HEK293 (cell line): ENCODE measurements around the gene TMC5.

Source experiments
- CTCF ChIA-PET: fragments of 350-600 bp; formaldehyde crosslinking; extraction: SDS; loops from one replicate; lab custom pipeline; 2021; ENCODE audit warnings: antibody characterized with exemption; lab: Yijun Ruan, JAX
- POLR2A ChIA-PET: fragments of 300-600 bp; formaldehyde crosslinking; extraction: SDS; loops from one replicate; lab custom pipeline; 2020; ENCODE audit warnings: antibody characterized with exemption, inconsistent platforms; lab: Yijun Ruan, JAX
- H3K27ac ChIP-seq: fragments of 200-500 bp; sonication (Bioruptor generic); 2 replicates; pipeline ENCODE4 v1.5.1; 2014; ENCODE audit warnings: low read depth, low read length, control low read depth, inconsistent platforms; ENCODE audit errors: extremely low read depth
- H3K36me3 ChIP-seq, 2 experiments: fragments of 200-500 bp in 1 of 2; sonication (Bioruptor generic) in 1 of 2; 1 replicate in 1 of 2; 2 replicates in 1 of 2; pipeline ENCODE4 v1.5.1; 2014 to 2017; ENCODE audit warnings: inconsistent platforms in 2 of 2, low read length in 2 of 2; ENCODE audit not compliant: control insufficient read depth in 2 of 2, insufficient read depth in 1 of 2
- H3K4me1 ChIP-seq: fragments of 200-500 bp; sonication (Bioruptor generic); 2 replicates; pipeline ENCODE4 v1.5.1; 2014; ENCODE audit warnings: mild to moderate bottlenecking, low read length, inconsistent platforms; ENCODE audit not compliant: control insufficient read depth, insufficient read depth
- H3K4me3 ChIP-seq: 2 replicates; pipeline ENCODE4 v1.5.1; 2011; ENCODE audit warnings: low read depth, mild to moderate bottlenecking, control low read depth, low read length, moderate library complexity
- H3K9me3 ChIP-seq: fragments of 200-500 bp; sonication (Bioruptor generic); 2 replicates; pipeline ENCODE4 v1.5.1; 2014; ENCODE audit warnings: low read depth, low read length, inconsistent platforms; ENCODE audit not compliant: control insufficient read depth, insufficient read depth
- HOXC10 ChIP-seq: sonication (generic); formaldehyde crosslinking; IDR thresholded peaks from 2 replicates; pipeline ENCODE4 v1.8.1; 2023; ENCODE audit warnings: mild to moderate bottlenecking, missing genetic modification reagents
- SP2 ChIP-seq: fragments of 450-650 bp; formaldehyde crosslinking; IDR thresholded peaks from 2 replicates; pipeline ENCODE4 v1.5.1; 2016; ENCODE audit warnings: missing biosample characterization, missing genetic modification characterization
- ZBTB49 ChIP-seq: fragments of 450-650 bp; formaldehyde crosslinking; IDR thresholded peaks from 2 replicates; pipeline ENCODE4 v1.5.1; 2016; ENCODE audit warnings: missing biosample characterization, missing genetic modification characterization, low read depth
- ZIC2 ChIP-seq: fragments of 450-650 bp; formaldehyde crosslinking; IDR thresholded peaks from 2 replicates; pipeline ENCODE4 v1.5.1; 2016; ENCODE audit warnings: missing biosample characterization, missing genetic modification characterization
- ZNF10 ChIP-seq: fragments of 450-650 bp; formaldehyde crosslinking; IDR thresholded peaks from 2 replicates; pipeline ENCODE4 v1.5.1; 2017; ENCODE audit warnings: missing biosample characterization, missing genetic modification characterization
- ZNF114 ChIP-seq: fragments of 450-650 bp; formaldehyde crosslinking; IDR thresholded peaks from 2 replicates; pipeline ENCODE4 v1.5.0; 2017; ENCODE audit warnings: missing biosample characterization, missing genetic modification characterization
- ZNF140 ChIP-seq: fragments of 450-650 bp; formaldehyde crosslinking; IDR thresholded peaks from 2 replicates; pipeline ENCODE4 v1.5.1; 2016; ENCODE audit warnings: missing biosample characterization, missing genetic modification characterization
- ZNF18 ChIP-seq: fragments of 450-650 bp; formaldehyde crosslinking; IDR thresholded peaks from 2 replicates; pipeline ENCODE4 v1.5.1; 2016; ENCODE audit warnings: missing biosample characterization, missing genetic modification characterization
- ZNF221 ChIP-seq: fragments of 450-650 bp; formaldehyde crosslinking; IDR thresholded peaks from 2 replicates; pipeline ENCODE4 v1.5.1; 2017; ENCODE audit warnings: missing biosample characterization, missing genetic modification characterization, borderline replicate concordance
- ZNF302 ChIP-seq: fragments of 450-650 bp; formaldehyde crosslinking; IDR thresholded peaks from 2 replicates; pipeline ENCODE4 v1.5.1; 2016; ENCODE audit warnings: missing biosample characterization, missing genetic modification characterization, low read depth
- ZNF37A ChIP-seq: fragments of 450-650 bp; IDR thresholded peaks from 2 replicates; pipeline ENCODE4 v1.5.1; 2018; ENCODE audit warnings: missing biosample characterization, missing genetic modification characterization
- ZNF394 ChIP-seq: fragments of 450-650 bp; formaldehyde crosslinking; IDR thresholded peaks from 2 replicates; pipeline ENCODE4 v1.5.1; 2016; ENCODE audit warnings: missing biosample characterization, missing genetic modification characterization, mild to moderate bottlenecking, moderate library complexity, borderline replicate concordance
- ZNF398 ChIP-seq: fragments of 450-650 bp; formaldehyde crosslinking; IDR thresholded peaks from 2 replicates; pipeline ENCODE4 v1.5.1; 2017; ENCODE audit warnings: missing biosample characterization, missing genetic modification characterization
- ZNF521 ChIP-seq: fragments of 450-650 bp; formaldehyde crosslinking; IDR thresholded peaks from 2 replicates; pipeline ENCODE4 v1.5.1; 2017; ENCODE audit warnings: missing biosample characterization, mild to moderate bottlenecking, missing genetic modification characterization
- ZNF529 ChIP-seq: fragments of 450-650 bp; formaldehyde crosslinking; IDR thresholded peaks from 2 replicates; pipeline ENCODE4 v1.5.1; 2017; ENCODE audit warnings: missing genetic modification characterization, missing biosample characterization; ENCODE audit not compliant: insufficient replicate concordance
- ZNF558 ChIP-seq: fragments of 450-650 bp; formaldehyde crosslinking; IDR thresholded peaks from 2 replicates; pipeline ENCODE4 v1.5.1; 2016; ENCODE audit warnings: missing biosample characterization, missing genetic modification characterization
- ZNF692 ChIP-seq: fragments of 450-650 bp; formaldehyde crosslinking; IDR thresholded peaks from 2 replicates; pipeline ENCODE4 v1.5.1; 2016; ENCODE audit warnings: missing biosample characterization, missing genetic modification characterization
- ZNF837 ChIP-seq: fragments of 450-650 bp; formaldehyde crosslinking; IDR thresholded peaks from 2 replicates; pipeline ENCODE4 v1.5.1; 2016; ENCODE audit warnings: missing biosample characterization, missing genetic modification characterization

TMC5 gene

GRCh38 chr16:19432429-19432828 lies 14.7 kb downstream of the TMC5 start:
- no peaks in the 10 kb centered on the region for H3K9me3 ChIP-seq
- TF ChIP-seq ZNF10 (tag by site-specific recombination): no peak
- no peak for TF ChIP-seq ZNF18
- TF ChIP-seq ZNF398 (tag by site-specific recombination): no peak
- TF ChIP-seq ZNF692 (tag by site-specific recombination): no peak
- no peak for TF ChIP-seq SP2
- no peak for TF ChIP-seq ZNF394 (tag by site-specific recombination)
- TF ChIP-seq ZIC2: peak; percentile 42; the same call in 1 of the 2 replicates
- TF ChIP-seq ZNF529 (tag by site-specific recombination): no peak
- no peaks in the 10 kb centered on the region for H3K4me1 ChIP-seq
- ChIA-PET POLR2A (no interaction called here), CTCF (interaction anchor here (0.7 to 1.1 kb wide), 2 partner anchors 39 to 44 kb away, joined by 3 to 6 read pairs; no protein-coding TSS in a partner anchor)
- H3K27ac ChIP-seq: no peak overlapping the region
- no peaks in the 10 kb centered on the region for H3K36me3 ChIP-seq
- no peak overlapping the region for H3K4me3 ChIP-seq

- Histone ChIP-seq H3K4me1 (no peaks in the 10 kb centered on the region), H3K27ac (no peak overlapping the region), H3K36me3 (no peaks in the 10 kb centered on the region), H3K9me3 (no peaks in the 10 kb centered on the region), H3K4me3 (no peak overlapping the region)
- ChIA-PET CTCF (interaction anchor here (0.7 kb wide), 1 partner anchor 46 kb away, joined by 3 read pairs; no protein-coding TSS in a partner anchor), POLR2A (no interaction called here)
- no peak for TF ChIP-seq ZNF558
- TF ChIP-seq ZNF37A (tag by site-specific recombination): no peak
- TF ChIP-seq ZNF837 (tag by site-specific recombination): no peak
- no peak for TF ChIP-seq ZBTB49
- no peak for TF ChIP-seq HOXC10 (CRISPR knock-in tag)
- TF ChIP-seq ZNF521 (tag by site-specific recombination): no peak
- TF ChIP-seq ZNF302 (tag by site-specific recombination): no peak
- no peak for TF ChIP-seq ZNF114 (tag by site-specific recombination)
- no peak for TF ChIP-seq ZNF221 (tag by site-specific recombination)
- no peak for TF ChIP-seq ZNF140 (tag by site-specific recombination)
Measured at GRCh38 chr16:19434584-19434983, 16.9 kb downstream of the TMC5 start.
